Keratinocyte (primary cell): ENCODE measurements around the gene LAMA2.

Source experiments
- EZH2 ChIP-seq: IDR thresholded peaks from one replicate; pipeline ENCODE4 v1.6.1; 2012; ENCODE audit warnings: inconsistent platforms, mild to moderate bottlenecking, low read length, moderate library complexity
- TF ChIP-seq, protein P1 (sequence below), 3 experiments: IDR thresholded peaks in 1 of 3; conservative IDR thresholded peaks in 1 of 3; optimal IDR thresholded peaks in 1 of 3; 2 replicates in 2 of 3; 3 replicates in 1 of 3; pipeline versions ENCODE3 to v1.5.1; 2011; ENCODE audit warnings: low read length in 3 of 3, mild to moderate bottlenecking in 3 of 3, moderate library complexity in 2 of 3, control low read depth in 1 of 3, inconsistent platforms in 1 of 3; ENCODE audit not compliant: insufficient read depth in 2 of 3; ENCODE audit errors: extremely low read depth in 1 of 3

DNA sequence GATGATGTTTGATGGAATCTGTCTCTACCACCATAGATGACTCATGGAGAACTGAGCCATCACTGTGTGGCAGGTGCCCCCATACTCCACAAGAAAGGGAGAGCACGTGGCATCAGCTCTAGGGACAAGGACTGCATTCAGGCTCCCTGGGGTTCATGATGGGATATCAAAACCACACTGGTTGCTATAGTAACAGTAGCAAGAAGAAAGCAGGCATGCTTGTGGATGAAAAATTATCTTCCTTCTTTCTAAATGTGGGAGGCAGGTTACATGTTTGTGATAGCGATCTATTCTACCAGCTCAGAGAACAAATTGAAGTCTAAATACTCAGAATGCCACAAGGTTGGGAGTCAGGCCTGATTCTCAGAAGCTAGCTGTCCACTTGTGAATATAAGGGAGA, 602.8 kb downstream of the LAMA2 start:
- TF ChIP-seq, protein P1, sequence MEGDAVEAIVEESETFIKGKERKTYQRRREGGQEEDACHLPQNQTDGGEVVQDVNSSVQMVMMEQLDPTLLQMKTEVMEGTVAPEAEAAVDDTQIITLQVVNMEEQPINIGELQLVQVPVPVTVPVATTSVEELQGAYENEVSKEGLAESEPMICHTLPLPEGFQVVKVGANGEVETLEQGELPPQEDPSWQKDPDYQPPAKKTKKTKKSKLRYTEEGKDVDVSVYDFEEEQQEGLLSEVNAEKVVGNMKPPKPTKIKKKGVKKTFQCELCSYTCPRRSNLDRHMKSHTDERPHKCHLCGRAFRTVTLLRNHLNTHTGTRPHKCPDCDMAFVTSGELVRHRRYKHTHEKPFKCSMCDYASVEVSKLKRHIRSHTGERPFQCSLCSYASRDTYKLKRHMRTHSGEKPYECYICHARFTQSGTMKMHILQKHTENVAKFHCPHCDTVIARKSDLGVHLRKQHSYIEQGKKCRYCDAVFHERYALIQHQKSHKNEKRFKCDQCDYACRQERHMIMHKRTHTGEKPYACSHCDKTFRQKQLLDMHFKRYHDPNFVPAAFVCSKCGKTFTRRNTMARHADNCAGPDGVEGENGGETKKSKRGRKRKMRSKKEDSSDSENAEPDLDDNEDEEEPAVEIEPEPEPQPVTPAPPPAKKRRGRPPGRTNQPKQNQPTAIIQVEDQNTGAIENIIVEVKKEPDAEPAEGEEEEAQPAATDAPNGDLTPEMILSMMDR (optimal IDR thresholded peaks at IDR 0.05 in 1 of 3, IDR thresholded peaks at IDR 0.05 in 1 of 3, conservative IDR thresholded peaks at IDR 0.05 in 1 of 3; ENCODE audit: extremely low read depth in 1 of 3, insufficient read depth in 2 of 3, low read length in 3 of 3), result no peak
- no peak for TF ChIP-seq EZH2
